ENCODE data around the gene UBAC2.

The UBAC2 gene

DNA sequence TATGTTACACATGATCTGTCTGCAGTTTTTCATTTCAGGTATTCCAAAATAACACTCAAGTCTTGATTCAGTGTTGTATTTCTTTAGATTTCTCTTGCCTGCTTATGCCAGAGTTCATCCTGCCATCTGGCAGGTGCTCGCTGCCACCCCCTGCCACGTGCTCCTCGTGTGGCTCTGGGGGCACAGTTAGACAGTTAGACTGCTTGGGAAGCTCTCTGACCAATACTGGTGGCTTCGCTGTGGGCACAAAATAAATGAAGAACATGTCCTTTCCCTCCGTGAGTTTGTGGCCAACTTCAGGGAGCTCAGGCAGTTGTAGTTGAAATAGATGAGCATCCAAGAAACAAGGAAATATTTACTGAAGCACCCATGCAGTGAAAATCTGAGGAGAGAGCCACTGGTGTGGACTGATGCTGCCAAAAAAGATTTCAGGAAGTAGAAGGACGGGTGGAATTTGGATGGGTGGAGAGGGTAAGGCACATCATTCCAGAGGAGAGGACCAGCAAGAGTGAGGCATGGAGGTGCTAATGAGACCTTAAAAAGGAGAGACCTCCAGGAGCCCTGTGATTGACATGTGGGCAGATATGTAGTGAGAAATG is 144.1 kb downstream of the UBAC2 start:
- no peak for DNase-seq

DNA sequence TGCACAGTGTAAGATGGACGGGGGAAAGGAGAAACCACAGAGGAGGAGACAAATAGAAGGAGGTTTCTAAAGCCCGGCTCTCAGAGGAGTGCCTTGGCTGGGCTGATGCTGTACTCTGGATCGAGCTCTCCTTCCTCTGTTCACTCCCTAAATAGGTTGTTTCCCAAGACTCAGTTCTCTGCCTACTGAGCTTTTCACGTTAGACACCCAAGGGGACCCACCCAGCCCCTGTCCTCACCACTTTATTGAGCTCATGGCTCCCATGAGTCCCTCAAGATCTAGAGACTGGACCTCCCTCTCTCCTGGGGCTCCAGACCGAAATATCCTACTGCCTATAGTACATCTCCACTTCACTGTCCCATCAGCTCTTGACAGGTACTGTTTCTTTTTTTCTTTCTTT is 144.7 kb downstream of the UBAC2 start:
- DNase-seq = no peak

DNA sequence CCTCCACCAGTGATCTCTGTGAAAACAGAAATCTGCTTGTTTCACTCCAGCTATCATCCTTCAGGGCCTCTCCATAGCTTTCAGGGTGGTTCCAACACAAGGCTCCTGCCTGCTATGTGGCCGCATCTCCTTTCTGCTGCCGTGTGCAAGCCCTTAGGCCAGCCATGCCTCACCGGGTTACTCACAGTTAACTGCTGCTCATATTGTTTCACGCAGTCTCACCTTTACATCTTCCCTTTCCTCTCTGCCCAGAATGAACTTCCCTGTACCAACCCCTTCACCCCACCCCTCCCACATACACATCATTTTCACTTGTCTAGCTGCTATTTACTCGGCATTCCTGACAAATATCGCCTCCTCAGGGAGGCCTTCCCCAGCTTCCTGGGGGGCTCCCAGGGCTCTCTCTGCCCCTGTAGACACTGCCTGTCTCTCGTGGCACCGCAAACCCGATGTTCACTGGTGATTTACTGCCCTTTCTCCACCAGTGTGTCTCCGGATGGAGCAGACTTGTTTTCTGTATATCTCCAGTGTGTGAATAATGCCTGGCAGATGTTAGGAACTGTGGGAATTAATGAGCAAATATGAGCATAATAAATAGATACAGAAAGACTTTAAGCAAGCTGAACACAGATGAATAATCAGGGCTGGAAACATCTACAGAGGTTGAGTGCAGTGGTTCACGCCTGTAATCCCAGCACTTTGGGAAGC is 145.8 kb downstream of the UBAC2 start:
- DNase-seq = no peak

- no peak for DNase-seq
Measured at GRCh38 chr13:99347335-99347878, 146.8 kb downstream of the UBAC2 start.

DNA sequence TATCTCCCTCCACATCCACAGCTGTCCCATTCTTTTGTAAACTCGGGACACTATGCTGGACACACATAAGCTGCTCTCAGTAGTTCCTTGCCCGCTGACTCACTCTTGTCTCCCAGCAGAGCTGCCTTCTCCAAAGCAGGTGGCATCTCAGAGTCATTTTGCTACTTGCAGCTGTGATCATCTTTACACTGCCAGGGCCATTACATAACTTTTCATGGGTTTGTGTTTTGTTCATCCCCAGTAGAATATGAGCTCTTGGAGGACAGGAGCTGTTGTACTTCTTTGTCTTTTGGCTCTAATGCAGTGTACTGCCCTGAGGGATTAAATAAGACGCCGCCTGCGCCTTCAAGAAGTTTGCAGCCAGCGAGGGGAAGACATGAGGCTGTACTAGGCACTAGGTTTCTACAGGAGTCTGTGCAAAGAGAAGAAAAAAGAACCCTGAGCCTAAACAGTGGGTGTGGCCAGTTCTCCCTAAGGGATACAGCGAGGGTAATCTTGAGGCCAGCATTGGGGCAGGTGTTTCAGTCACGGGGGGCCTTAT is 147.3 kb downstream of the UBAC2 start:
- no peak for DNase-seq

GRCh38 chr13:99350191-99350590 is 149.5 kb downstream of the UBAC2 start:
- DNase-seq = no peak

DNA sequence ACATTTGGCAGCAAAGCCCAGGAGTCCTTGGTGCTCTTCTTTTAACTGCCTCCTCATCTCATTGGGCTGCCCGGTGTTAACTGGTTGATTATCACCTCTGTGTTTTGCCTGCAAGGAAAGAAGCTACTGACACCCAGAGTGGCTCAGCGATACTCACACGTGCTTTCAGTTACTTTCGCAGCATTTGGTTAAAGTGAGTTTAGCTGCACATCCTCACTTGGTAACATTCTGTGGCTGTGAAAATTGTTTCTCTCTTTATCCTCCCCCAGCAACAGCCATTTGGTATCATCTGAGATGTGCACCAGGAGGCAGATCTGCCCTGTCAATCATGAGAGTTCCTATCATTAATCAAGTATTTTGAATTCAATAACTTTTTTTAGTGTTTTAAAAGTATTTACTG is 151.1 kb downstream of the UBAC2 start:
- no peak for DNase-seq

DNA sequence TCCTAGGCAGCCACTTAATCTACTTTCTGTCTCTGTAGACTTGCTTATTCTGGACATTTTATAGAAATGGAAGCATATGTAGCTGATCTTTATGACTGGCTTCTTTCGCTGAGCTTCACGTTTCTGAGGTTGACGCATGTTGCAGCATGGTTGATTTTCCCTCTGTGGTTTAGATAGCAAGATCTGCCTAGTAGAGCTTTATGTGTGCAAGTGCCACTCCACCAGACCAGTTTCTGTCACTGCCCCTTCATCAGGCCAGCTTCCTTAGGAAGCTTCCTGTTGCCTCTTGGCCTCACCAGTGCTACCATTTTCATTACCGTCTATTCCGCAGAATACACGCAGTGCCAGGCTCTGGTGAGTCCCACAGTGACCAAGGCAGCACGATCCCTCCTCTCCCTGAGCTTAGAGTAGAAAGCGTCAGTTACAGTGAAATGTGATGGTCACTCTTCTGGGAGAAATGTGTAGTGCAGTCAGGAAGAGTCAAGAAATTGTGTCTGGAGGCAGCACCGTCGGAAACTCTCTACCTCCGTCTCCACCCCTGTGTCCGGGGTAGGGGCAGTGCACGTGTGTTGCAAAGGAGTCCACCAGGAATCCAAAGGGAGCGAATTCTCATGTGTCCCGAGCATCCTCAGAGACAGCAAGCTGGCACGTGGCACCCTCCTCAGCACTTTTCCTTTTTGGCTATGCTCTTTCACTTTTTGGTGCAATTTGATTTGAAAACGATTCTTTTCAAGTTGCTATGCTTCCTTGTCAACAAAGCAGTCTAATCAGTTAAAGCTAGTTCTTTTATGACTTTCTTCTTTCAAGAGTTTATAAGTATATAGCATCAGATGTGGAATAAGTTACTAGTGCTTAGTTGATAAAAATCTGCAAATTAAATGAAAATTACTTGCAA is 151.9 kb downstream of the UBAC2 start:
- no peak for DNase-seq

- no peak for DNase-seq
Measured at GRCh38 chr13:99353246-99353600, 152.6 kb downstream of the UBAC2 start.

GRCh38 chr13:99353836-99354235 is 153.2 kb downstream of the UBAC2 start:
- DNase-seq = no peak

DNA sequence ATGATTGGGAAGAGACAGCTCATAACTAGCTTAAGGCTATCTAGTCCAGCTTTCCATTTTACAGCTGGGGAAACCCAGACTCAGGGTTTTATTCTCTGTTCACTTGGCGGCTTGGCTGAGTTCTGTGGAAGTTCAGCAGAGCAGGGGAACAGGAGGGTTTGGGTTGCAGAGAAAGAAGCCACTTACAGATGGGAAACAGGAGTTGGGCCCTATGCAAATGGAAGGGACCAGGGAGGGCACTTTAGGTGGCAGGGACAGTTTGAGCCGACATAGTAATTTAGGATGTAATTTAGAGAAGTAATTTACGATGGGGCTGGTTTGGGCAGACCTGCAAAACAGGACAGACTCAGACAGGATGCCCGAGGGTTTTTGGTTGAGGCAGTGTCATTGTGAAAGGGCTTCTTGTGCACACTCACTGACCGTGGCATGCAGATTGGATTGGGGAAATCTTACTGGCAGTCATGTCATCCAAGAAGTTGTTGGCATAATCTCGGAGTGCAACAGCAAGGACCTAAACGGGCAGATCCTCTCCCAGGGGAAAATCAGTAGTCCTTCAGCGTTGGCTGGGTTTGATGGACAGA is 153.8 kb downstream of the UBAC2 start:
- DNase-seq = no peak

GRCh38 chr13:99355267-99356011 is 154.8 kb downstream of the UBAC2 start:
- DNase-seq = no peak

DNA sequence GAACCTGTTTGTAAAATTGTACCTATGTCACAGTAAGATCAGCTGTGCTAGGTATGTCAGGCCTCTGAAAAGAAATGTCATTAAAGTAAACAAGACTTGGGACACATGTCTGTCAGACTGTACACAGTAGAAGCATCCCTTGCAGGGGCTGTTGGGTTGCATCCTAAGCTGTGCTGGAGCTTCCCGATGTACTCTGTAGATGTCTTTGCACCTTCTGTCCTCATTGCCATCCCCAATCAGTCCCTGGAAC is 155.3 kb downstream of the UBAC2 start:
- DNase-seq = no peak

- no peak for DNase-seq
Measured at GRCh38 chr13:99356262-99357091, 155.8 kb downstream of the UBAC2 start.

- no peak for DNase-seq
Measured at GRCh38 chr13:99357131-99357596, 156.5 kb downstream of the UBAC2 start.

GRCh38 chr13:99357941-99358340 is 157.3 kb downstream of the UBAC2 start:
- DNase-seq = no peak

DNA sequence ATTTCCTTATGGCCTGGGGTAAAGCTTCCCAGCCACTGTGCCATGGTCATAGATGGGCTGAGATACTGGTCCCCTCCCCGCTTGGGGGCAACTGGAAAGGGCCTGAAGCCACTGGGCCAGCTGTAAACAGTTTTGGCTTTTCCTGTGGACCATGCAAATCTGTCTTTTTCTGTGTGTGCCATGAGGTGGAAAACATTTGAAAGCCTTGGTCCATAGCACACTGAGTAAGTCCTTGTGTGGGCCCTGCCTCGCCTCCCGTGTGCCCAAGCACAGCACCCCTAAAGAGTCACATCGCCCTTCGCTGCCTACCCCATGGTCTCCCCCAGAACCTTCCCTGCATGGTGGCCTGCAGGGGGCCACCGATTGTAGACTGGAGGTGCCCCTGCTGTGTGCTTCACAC is 158.9 kb downstream of the UBAC2 start:
- no peak for DNase-seq

- no peak for DNase-seq
Measured at GRCh38 chr13:99360696-99361095, 160.0 kb downstream of the UBAC2 start.

DNA sequence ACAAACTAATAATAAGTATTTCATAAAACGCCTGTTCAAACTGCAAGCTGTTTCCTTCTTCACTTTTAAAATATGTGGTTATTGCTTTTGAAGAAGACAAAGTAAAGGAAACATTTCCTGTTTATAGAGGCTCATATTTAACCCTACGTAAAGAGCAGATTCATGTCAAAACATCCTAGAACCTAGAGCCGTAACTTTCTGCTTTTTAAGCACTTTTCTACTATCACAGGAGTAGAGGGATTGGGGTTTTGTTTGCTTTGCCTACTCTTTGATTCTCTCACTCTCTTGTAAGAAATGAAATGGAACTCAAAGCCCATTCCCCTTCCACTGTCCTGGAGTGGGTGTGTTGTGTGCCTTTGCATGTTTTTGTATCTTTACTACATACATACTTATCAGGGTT is 160.5 kb downstream of the UBAC2 start:
- no peak for DNase-seq

GRCh38 chr13:99362362-99362761 is 161.7 kb downstream of the UBAC2 start:
- no peak for DNase-seq

- DNase-seq = no peak
Measured at GRCh38 chr13:99363391-99363790, 162.7 kb downstream of the UBAC2 start.

DNA sequence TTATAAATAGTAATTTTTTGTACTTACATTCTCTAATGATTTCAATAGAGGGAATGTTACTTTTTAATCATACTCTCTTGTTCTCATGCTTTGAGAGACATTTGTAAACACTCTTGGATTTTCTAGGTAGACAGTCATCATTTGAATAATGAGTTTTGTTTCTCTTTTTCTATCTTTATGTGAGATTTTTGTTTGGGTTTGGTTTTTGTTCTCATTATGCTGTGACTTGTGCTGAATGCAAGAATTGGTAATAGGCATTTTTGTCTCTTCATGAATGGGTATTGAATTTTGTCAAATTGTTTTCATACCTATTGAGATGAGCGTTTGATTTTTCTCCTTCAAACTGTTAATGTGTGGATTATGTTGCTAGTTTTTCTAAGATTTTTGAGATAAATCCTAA is 163.3 kb downstream of the UBAC2 start:
- DNase-seq = no peak

Measured in SHP77 treated with DMSO at 0.1 percent for 48 hours (cell line).